T-cell (primary cell): ENCODE results near the gene HOXA6. TPM values are rescaled to one million over a fixed set of nuclear protein-coding genes. Genes with fewer than 3 reads are reported as not detected.
A peak's percentile ranks its signal among the peaks of the same experiment; 100 is the strongest.

Experiments used
- ATAC-seq, 4 experiments: fragments of 200-7000 bp in 3 of 4; fragments of 150-1000 bp in 1 of 4; cut with Tn5 transposase; replicated peaks in 1 of 4; 1 replicate in 3 of 4; 2 replicates in 1 of 4; pipeline ENCODE4 v1.10.0; 2021; ENCODE audit warnings: moderate library complexity in 3 of 4, mild to moderate bottlenecking in 2 of 4, moderate number of reproducible peaks in 1 of 4
- CTCF ChIA-PET, 2 donors: fragments of 300-600 bp; sonication (Branson Sonifier 250); formaldehyde crosslinking; loops; one replicate each; lab custom pipeline; 2022; ENCODE audit warnings: antibody characterized with exemption in 2 of 2; lab: Charles Lee
- POLR2A ChIA-PET, 2 donors: fragments of 300-600 bp; sonication (Branson Sonifier 250); formaldehyde crosslinking; loops; one replicate each; lab custom pipeline; 2022; ENCODE audit warnings: antibody characterized with exemption in 2 of 2; lab: Charles Lee
- DNase-seq, 35 experiments: peaks; one replicate each; pipeline versions ENCODE4 v3.0.0 to v3.0.0-alpha.2; 2013 to 2023
- H3K27ac ChIP-seq: one replicate; pipeline ENCODE4 v1.5.1; 2013; ENCODE audit warnings: low read length
- H3K27me3 ChIP-seq, 2 experiments: replicated peaks in 1 of 2; 1 replicate in 1 of 2; 2 replicates in 1 of 2; pipeline versions ENCODE4 v1.6.1 to v1.7.0; 2013; ENCODE audit warnings: low read length in 1 of 2, mixed read lengths in 1 of 2; ENCODE audit not compliant: control insufficient read depth in 2 of 2, insufficient read depth in 2 of 2; ENCODE audit errors: extremely low read depth in 1 of 2
- H3K36me3 ChIP-seq, 2 donors: 1 replicate in 1 of 2; 2 replicates in 1 of 2; pipeline versions ENCODE4 v1.6.1 to v1.7.0; 2013; ENCODE audit warnings: low read length in 1 of 2; ENCODE audit not compliant: control insufficient read depth in 2 of 2, insufficient read depth in 1 of 2; ENCODE audit errors: extremely low read depth in 1 of 2
- H3K4me1 ChIP-seq, 2 experiments: 1 replicate in 1 of 2; 2 replicates in 1 of 2; pipeline versions ENCODE4 v1.6.1 to v1.7.0; 2013; ENCODE audit warnings: low read length in 2 of 2, mixed read lengths in 1 of 2; ENCODE audit not compliant: insufficient read depth in 2 of 2, control insufficient read depth in 1 of 2; ENCODE audit errors: extremely low read depth in 1 of 2
- H3K4me3 ChIP-seq, 2 donors: 1 replicate in 1 of 2; 2 replicates in 1 of 2; pipeline versions ENCODE4 v1.5.1 to v1.7.0; 2013; ENCODE audit warnings: mild to moderate bottlenecking in 2 of 2, low read length in 1 of 2, moderate library complexity in 1 of 2; ENCODE audit not compliant: control insufficient read depth in 1 of 2; ENCODE audit errors: extremely low read depth in 1 of 2
- H3K9me3 ChIP-seq: 2 replicates; pipeline ENCODE4 v1.7.0; 2013
- H3K27ac Mint-ChIP-seq, 2 donors: one replicate each; pipeline ENCODE4 v1.8.0; 2020 to 2021; ENCODE audit warnings: mild to moderate bottlenecking in 2 of 2, mixed read lengths in 2 of 2
- H3K27me3 Mint-ChIP-seq, 2 donors: one replicate each; pipeline ENCODE4 v1.8.0; 2021 to 2022; ENCODE audit warnings: mixed read lengths in 2 of 2
- H3K36me3 Mint-ChIP-seq: one replicate; pipeline ENCODE4 v1.8.0; 2021; ENCODE audit warnings: mixed read lengths
- H3K4me1 Mint-ChIP-seq, 3 donors: one replicate each; pipeline ENCODE4 v1.8.0; 2020 to 2022; ENCODE audit warnings: mixed read lengths in 3 of 3, mild to moderate bottlenecking in 1 of 3
- H3K4me3 Mint-ChIP-seq, 3 donors: one replicate each; pipeline ENCODE4 v1.8.0; 2020 to 2022; ENCODE audit warnings: mild to moderate bottlenecking in 3 of 3, mixed read lengths in 3 of 3, moderate library complexity in 3 of 3
- H3K9me3 Mint-ChIP-seq, 3 donors: one replicate each; pipeline ENCODE4 v1.8.0; 2020 to 2022; ENCODE audit warnings: mixed read lengths in 3 of 3
- WGBS: methylation state at CpG from one replicate; pipeline ENCODE4 v1.1.5; 2013; ENCODE audit warnings: missing lambda C conversion rate; ENCODE audit not compliant: insufficient coverage; 5-methylcytosine and 5-hydroxymethylcytosine counted together
- total RNA-seq, 35 experiments: library from RNA in 6 of 35; stranded (reverse) in 6 of 35; fragments of 120-200 nt in 1 of 35; gene quantifications; one replicate each; pipeline versions ENCODE4 v1.2.1 to v1.2.4 and lab custom pipeline; 2013 to 2026

The HOXA6 gene
- total RNA-seq, 5 donors from 2014 or later (not counting 1 experiment from before 2014, with no cell fraction given): 0.50 to 0.65 TPM; not detected in 3

- H3K36me3 ChIP-seq: no peaks in the 10 kb centered on the region
- POLR2A ChIA-PET: interaction anchor here in 1 of 2 donors (1.0 kb wide), 1 partner anchor 74 kb away, joined by 3 read pairs; no protein-coding TSS in a partner anchor
- WGBS: 12% methylated on average over 14 of the region's 23 CpGs
- H3K4me1 ChIP-seq: peaks cover 7 to 61% of the 10 kb centered on the region in 2 experiments
- DNase-seq (peak in 2 of 35 experiments; percentile 22 to 23), ATAC-seq (peak in 3 of 4 experiments; percentile 38 to 47 (median 43))
- CTCF ChIA-PET: interaction anchor here (0.6 to 3.6 kb wide), 5 partner anchors 9 to 788 kb away, joined by 3 to 59 read pairs (median 8); no protein-coding TSS in a partner anchor
- H3K9me3 ChIP-seq: no peaks in the 10 kb centered on the region
- Mint-ChIP-seq H3K27me3 (peaks cover 52 to 84% of the 10 kb centered on the region in 2 donors), H3K27ac (no peak overlapping the region), H3K9me3 (no peaks in the 10 kb centered on the region), H3K4me1 (peaks cover 37 to 43% (median 42%) of the 10 kb centered on the region in 3 donors), H3K4me3 (peak overlapping the region; percentile 43 to 68 (median 57)), H3K36me3 (no peaks in the 10 kb centered on the region)
- H3K27ac ChIP-seq: no peak overlapping the region
- H3K4me3 ChIP-seq: peak overlapping the region; percentile 57 to 81
- H3K27me3 ChIP-seq: peaks cover 2 to 90% of the 10 kb centered on the region in 2 experiments
Observed at GRCh38 chr7:27160145-27160545, 12.6 kb upstream of the HOXA6 start.

- H3K4me3 ChIP-seq: peak overlapping the region; percentile 57 to 81
- no peaks in the 10 kb centered on the region for H3K36me3 ChIP-seq
- CTCF ChIA-PET: interaction anchor here (0.5 to 1.5 kb wide), 10 partner anchors 8 to 1267 kb away, joined by 3 to 5 read pairs (median 4); partner anchors contain the start of gene HOXA5 (in 1 of the 2)
- Mint-ChIP-seq H3K27ac (no peak overlapping the region), H3K36me3 (no peaks in the 10 kb centered on the region), H3K4me3 (peak overlapping the region; percentile 43 to 68 (median 57)), H3K27me3 (peaks cover 59 to 87% of the 10 kb centered on the region in 2 donors), H3K9me3 (no peaks in the 10 kb centered on the region), H3K4me1 (peaks cover 44 to 46% (median 46%) of the 10 kb centered on the region in 3 donors)
- H3K27ac ChIP-seq: no peak overlapping the region
- POLR2A ChIA-PET: no interaction called here
- peaks cover 2 to 90% of the 10 kb centered on the region in 2 experiments for H3K27me3 ChIP-seq
- no peaks in the 10 kb centered on the region for H3K9me3 ChIP-seq
- ATAC-seq (peak in 1 of 4 experiments; percentile 7), DNase-seq (peak in 3 of 35 experiments; percentile 6 to 12 (median 9))
- 66% methylated on average over 14 of the region's 27 CpGs for WGBS
- peaks cover 8 to 61% of the 10 kb centered on the region in 2 experiments for H3K4me1 ChIP-seq
Observed at GRCh38 chr7:27159266-27160144, 11.9 kb upstream of the HOXA6 start.

- H3K27ac ChIP-seq: no peak overlapping the region
- Mint-ChIP-seq H3K4me1 (peaks cover 48 to 53% (median 52%) of the 10 kb centered on the region in 3 donors), H3K27me3 (peaks cover 60 to 87% of the 10 kb centered on the region in 2 donors), H3K27ac (peak overlapping the region in 1 of 2 donors; percentile 17), H3K4me3 (peak overlapping the region in 1 of 3 donors; percentile 84), H3K36me3 (no peaks in the 10 kb centered on the region), H3K9me3 (no peaks in the 10 kb centered on the region)
- no peak overlapping the region for H3K4me3 ChIP-seq
- no peaks in the 10 kb centered on the region for H3K36me3 ChIP-seq
- 23% methylated on average over 19 of the region's 35 CpGs for WGBS
- peaks cover 8 to 59% of the 10 kb centered on the region in 2 experiments for H3K4me1 ChIP-seq
- H3K9me3 ChIP-seq: no peaks in the 10 kb centered on the region
- peak in 3 of 35 experiments; percentile 5 to 17 (median 11) for DNase-seq
- ATAC-seq: no peak
- H3K27me3 ChIP-seq: peaks cover 2 to 90% of the 10 kb centered on the region in 2 experiments
- ChIA-PET CTCF (interaction anchor here (0.5 to 1.5 kb wide), 11 partner anchors 9 to 1266 kb away, joined by 3 to 6 read pairs (median 5); partner anchors contain the start of gene HOXA5 (in 1 of the 2)), POLR2A (interaction anchor here in 1 of 2 donors (0.6 kb wide), 1 partner anchor 476 kb away, joined by 3 read pairs; no protein-coding TSS in a partner anchor)
Observed at GRCh38 chr7:27158436-27159265, 11.1 kb upstream of the HOXA6 start.

- no peak for DNase-seq
- peak overlapping the region in 2 of 3 donors; percentile 0 to 84 for H3K4me3 Mint-ChIP-seq
Observed at GRCh38 chr7:27157702-27158431, 10.3 kb upstream of the HOXA6 start.

GRCh38 chr7:27156916-27157701 lies 9.5 kb upstream of the HOXA6 start:
- H3K27ac ChIP-seq: no peak overlapping the region
- H3K4me1 Mint-ChIP-seq: peaks cover 51 to 57% (median 57%) of the 10 kb centered on the region in 3 donors
- H3K4me3 Mint-ChIP-seq: peak overlapping the region in 1 of 3 donors; percentile 84
- CTCF ChIA-PET: interaction anchor here in 1 of 2 donors (0.5 to 0.7 kb wide), 3 partner anchors 18 to 1301 kb away, joined by 3 to 5 read pairs (median 3); no protein-coding TSS in a partner anchor
- no peak for ATAC-seq
- peak overlapping the region in 1 of 2 donors; percentile 19 for H3K4me3 ChIP-seq
- DNase-seq: no peak
- peaks cover 56 to 85% of the 10 kb centered on the region in 2 donors for H3K27me3 Mint-ChIP-seq
- WGBS: 10% methylated on average over 20 of the region's 30 CpGs
- peaks cover 8 to 66% of the 10 kb centered on the region in 2 experiments for H3K4me1 ChIP-seq
- POLR2A ChIA-PET: interaction anchor here in 1 of 2 donors (0.5 to 0.8 kb wide), 2 partner anchors 14 to 644 kb away, joined by 3 to 5 read pairs; no protein-coding TSS in a partner anchor
- no peaks in the 10 kb centered on the region for H3K36me3 Mint-ChIP-seq
- H3K36me3 ChIP-seq: no peaks in the 10 kb centered on the region
- H3K9me3 Mint-ChIP-seq: no peaks in the 10 kb centered on the region
- H3K27ac Mint-ChIP-seq: peak overlapping the region; percentile 16 to 82
- peaks cover 2 to 97% of the 10 kb centered on the region in 2 experiments for H3K27me3 ChIP-seq
- H3K9me3 ChIP-seq: no peaks in the 10 kb centered on the region

More at GRCh38 chr7:27157702-27158431, 10.3 kb upstream of the HOXA6 start:
- CTCF ChIA-PET: interaction anchor here (0.5 to 1.5 kb wide), 2 partner anchors 18 to 1265 kb away, joined by 5 read pairs; no protein-coding TSS in a partner anchor
- H3K27me3 ChIP-seq: peaks cover 2 to 91% of the 10 kb centered on the region in 2 experiments
- H3K27ac ChIP-seq: no peak overlapping the region
- H3K9me3 Mint-ChIP-seq: no peaks in the 10 kb centered on the region
- H3K27ac Mint-ChIP-seq: peak overlapping the region; percentile 16 to 82
- no peaks in the 10 kb centered on the region for H3K36me3 Mint-ChIP-seq
- no peak for ATAC-seq
- POLR2A ChIA-PET: no interaction called here
- peaks cover 60 to 86% of the 10 kb centered on the region in 2 donors for H3K27me3 Mint-ChIP-seq
- H3K4me3 ChIP-seq: no peak overlapping the region
- H3K4me1 Mint-ChIP-seq: peaks cover 48 to 54% (median 53%) of the 10 kb centered on the region in 3 donors
- WGBS: 5% methylated on average over 14 of the region's 30 CpGs
- peaks cover 8 to 59% of the 10 kb centered on the region in 2 experiments for H3K4me1 ChIP-seq
- no peaks in the 10 kb centered on the region for H3K36me3 ChIP-seq
- no peaks in the 10 kb centered on the region for H3K9me3 ChIP-seq
